GM18507 (cell line): ENCODE measurements around the gene NRDE2.
"Not testable (repeated sequence)": the region's sequence is repeated elsewhere in the genome, so short reads cannot be mapped to it uniquely, and the experiment has no call there.

ENCODE experiments used
- DNase-seq: peaks from one replicate; pipeline ENCODE4 v3.0.0; 2011; ENCODE audit warnings: low read depth; ENCODE audit not compliant: insufficient read length; ENCODE audit errors: extremely low spot score
- FAIRE-seq: peaks from 2 replicates; lab custom pipeline; 2011; peaks lifted over from hg19 to GRCh38; lab: Jason Lieb, UNC

The NRDE2 gene

DNA sequence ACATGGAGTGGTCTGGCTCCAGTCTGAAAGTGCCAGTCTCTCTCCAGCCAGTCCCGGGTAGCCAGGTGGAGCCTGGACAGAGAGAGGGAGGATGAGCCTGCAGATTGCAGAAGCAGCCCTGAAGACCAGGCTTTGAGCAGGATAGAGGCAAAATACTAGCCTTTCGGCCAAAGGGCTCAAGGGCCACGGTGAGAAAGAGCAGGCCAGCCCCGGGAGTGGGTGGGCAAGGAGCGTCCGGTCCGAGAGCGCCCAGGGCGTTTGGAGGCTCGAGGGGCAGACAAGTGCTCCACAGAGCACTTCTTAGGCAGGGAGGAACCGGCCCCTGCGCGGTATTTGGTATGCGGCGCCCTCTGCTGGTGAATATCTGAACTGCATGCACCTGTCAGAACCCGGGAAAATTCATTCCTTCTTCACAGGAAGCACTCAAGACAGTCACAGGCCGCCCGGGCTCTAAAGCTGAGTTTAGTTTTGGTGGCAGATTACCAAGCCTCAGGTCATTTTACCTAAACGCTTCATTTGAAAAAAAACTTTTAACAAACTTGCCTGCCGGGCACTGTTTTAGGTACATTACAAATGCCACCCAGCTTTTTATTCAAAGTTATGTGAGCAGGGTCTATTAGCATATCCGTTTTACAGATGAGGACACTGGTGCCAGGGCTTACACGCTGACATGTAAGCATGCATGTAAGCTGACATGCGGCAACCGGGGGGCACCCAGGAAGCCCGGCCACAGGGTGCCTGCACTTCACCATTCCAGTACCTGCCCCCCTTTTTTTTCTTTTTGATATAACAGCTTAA lies 96.4 kb downstream of the NRDE2 start:
- FAIRE-seq (peak; percentile 62), DNase-seq (peak; percentile 53)

DNA sequence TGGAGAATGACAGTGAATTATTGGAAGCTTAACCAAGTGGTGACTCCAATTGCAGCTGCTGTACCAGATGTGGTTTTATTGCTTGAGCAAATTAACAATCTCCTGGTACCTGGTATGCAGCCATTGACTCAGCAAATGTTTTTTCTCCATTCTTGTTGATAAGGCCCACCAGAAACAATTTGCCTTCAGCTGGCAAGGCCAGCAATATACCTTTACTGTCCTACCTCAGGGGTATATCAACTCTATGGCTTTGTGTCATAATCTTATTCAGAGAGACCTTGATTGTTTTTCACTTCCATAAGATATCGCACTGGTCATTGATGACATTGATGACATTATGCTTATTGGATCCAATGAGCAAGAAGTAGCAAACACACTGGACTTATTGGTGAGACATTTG lies 101.8 kb downstream of the NRDE2 start:
- not testable (repeated sequence) for DNase-seq, FAIRE-seq

DNA sequence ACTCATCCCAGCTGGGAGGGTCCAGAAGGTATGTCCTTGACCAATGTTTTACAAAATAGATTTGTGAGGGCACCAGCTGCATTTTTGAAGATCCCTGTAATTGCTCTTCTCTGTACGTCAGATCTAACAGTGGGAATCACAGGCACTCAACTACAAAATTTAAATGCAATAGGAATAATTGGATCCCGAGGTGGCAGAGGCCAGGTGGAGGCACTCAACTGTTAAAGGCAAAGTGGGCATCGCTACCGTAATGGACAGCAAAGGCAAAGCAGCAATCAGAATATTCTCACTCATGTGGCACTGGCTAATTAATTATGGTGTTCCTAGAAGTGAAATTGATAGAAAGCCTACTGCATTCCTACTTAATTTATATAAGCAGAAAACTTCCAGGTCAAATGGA lies 103.3 kb downstream of the NRDE2 start:
- no peak for FAIRE-seq
- DNase-seq, result no peak
